K562 (cell line): ENCODE measurements around the gene ADCY1. TPM values are rescaled to one million over a fixed set of nuclear protein-coding genes. Genes with fewer than 3 reads are reported as not detected.

Experiments used
- ATAC-seq: fragments of 200-7000 bp; cut with Tn5 transposase; 3 replicates; pipeline ENCODE4 v1.9.1; 2020; ENCODE audit warnings: moderate library complexity
- BruUV-seq: library from RNA; stranded (reverse); fragments of 400-500 nt; replicated peaks from 2 replicates; lab custom pipeline; 2021; lab: Mats Ljungman, UMichigan
- CTCF ChIA-PET: fragments of 300-600 bp; formaldehyde crosslinking; extraction: SDS; loops from one replicate; lab custom pipeline; 2021; ENCODE audit warnings: low intra/inter-chr PET ratio; lab: Yijun Ruan, JAX
- POLR2A ChIA-PET: fragments of 300-600, 350-650 bp; sonication (Branson Sonifier 250); formaldehyde crosslinking; extraction: SDS; loops from one replicate; lab custom pipeline; 2021; ENCODE audit warnings: antibody characterized with exemption, inconsistent platforms; lab: Yijun Ruan, JAX
- DNase-seq, 4 experiments: peaks; one replicate each; pipeline versions ENCODE4 v3.0.0 to v3.0.0-alpha.2; 2011 to 2018; ENCODE audit warnings: low spot score in 3 of 4, mixed read lengths in 3 of 4; ENCODE audit errors: extremely low read depth in 1 of 4
- FAIRE-seq: peaks from 2 replicates; lab custom pipeline; 2011; peaks lifted over from hg19 to GRCh38; lab: Jason Lieb, UNC
- H2AFZ ChIP-seq: 2 replicates; pipeline ENCODE4 v1.6.0; 2011; ENCODE audit warnings: low read depth, low read length, control low read depth, inconsistent platforms
- H3K27ac ChIP-seq: fragments of 200-600 bp; 3 replicates; pipeline ENCODE4 v1.8.0; 2011; ENCODE audit warnings: low read depth, mild to moderate bottlenecking, control low read depth, inconsistent platforms, low read length, moderate library complexity, mixed read lengths; ENCODE audit errors: extremely low read depth
- H3K27me3 ChIP-seq, 2 experiments: fragments of 300-600 bp in 1 of 2; 2 replicates in 1 of 2; 3 replicates in 1 of 2; pipeline versions ENCODE4 v1.6.0 to v1.8.0; 2011; ENCODE audit warnings: inconsistent platforms in 2 of 2, low read length in 2 of 2, mild to moderate bottlenecking in 1 of 2, mixed read lengths in 1 of 2, moderate library complexity in 1 of 2; ENCODE audit not compliant: control insufficient read depth in 2 of 2, insufficient read depth in 2 of 2
- H3K36me3 ChIP-seq: fragments of 300-600 bp; 3 replicates; pipeline ENCODE4 v1.8.0; 2011; ENCODE audit warnings: mild to moderate bottlenecking, low read length, inconsistent platforms; ENCODE audit not compliant: control insufficient read depth, insufficient read depth
- H3K4me1 ChIP-seq, 2 experiments: fragments of 200-600 bp in 1 of 2; replicated peaks in 1 of 2; 2 replicates in 1 of 2; 3 replicates in 1 of 2; pipeline versions ENCODE4 v1.5.1 to v1.8.0; 2011; ENCODE audit warnings: inconsistent platforms in 2 of 2, low read length in 2 of 2, mild to moderate bottlenecking in 1 of 2, mixed read lengths in 1 of 2, moderate library complexity in 1 of 2; ENCODE audit not compliant: control insufficient read depth in 2 of 2, insufficient read depth in 2 of 2
- H3K4me2 ChIP-seq: 2 replicates; pipeline ENCODE4 v1.6.1; 2011; ENCODE audit warnings: low read length, control low read depth, inconsistent platforms, mixed read lengths; ENCODE audit not compliant: insufficient read depth
- H3K4me3 ChIP-seq: fragments of 200-600 bp; sonication (generic), shearing (Covaris generic); 2 replicates; pipeline ENCODE4 v1.5.1; 2016; ENCODE audit warnings: control low read depth, inconsistent platforms
- H3K79me2 ChIP-seq: fragments of 200-600 bp; 3 replicates; pipeline ENCODE4 v1.8.0; 2011; ENCODE audit warnings: low read length, inconsistent platforms; ENCODE audit not compliant: control insufficient read depth, insufficient read depth
- H3K9ac ChIP-seq, 2 experiments: 2 replicates each; pipeline versions ENCODE4 v1.6.0 to v1.6.1; 2011; ENCODE audit warnings: low read depth in 2 of 2, low read length in 2 of 2, control low read depth in 1 of 2, inconsistent platforms in 1 of 2, mild to moderate bottlenecking in 1 of 2, mixed read lengths in 1 of 2; ENCODE audit not compliant: insufficient read depth in 1 of 2
- H3K9me1 ChIP-seq: one replicate; pipeline ENCODE4 v1.6.0; 2011; ENCODE audit warnings: inconsistent platforms, mild to moderate bottlenecking, low read length, moderate library complexity; ENCODE audit not compliant: control insufficient read depth, insufficient read depth
- H3K9me3 ChIP-seq: replicated peaks from 2 replicates; pipeline ENCODE4 v1.5.1; 2011; ENCODE audit warnings: low read depth, low read length, inconsistent platforms; ENCODE audit not compliant: control insufficient read depth, insufficient read depth
- H4K20me1 ChIP-seq: replicated peaks from 2 replicates; pipeline ENCODE4 v1.6.1; 2011; ENCODE audit warnings: low read length, inconsistent platforms, mixed read lengths; ENCODE audit not compliant: control insufficient read depth, insufficient read depth
- SIN3B ChIP-seq: fragments of 450-650 bp; IDR thresholded peaks from 2 replicates; pipeline ENCODE4 v1.6.1; 2017; ENCODE audit warnings: low read depth, mild to moderate bottlenecking, moderate library complexity
- USF2 ChIP-seq: sonication (generic); formaldehyde crosslinking; IDR thresholded peaks from 2 replicates; pipeline ENCODE4 v1.5.0; 2020; ENCODE audit warnings: missing genetic modification reagents
- ZNF407 ChIP-seq: fragments of 450-650 bp; IDR thresholded peaks from 2 replicates; pipeline ENCODE4 v1.6.1; 2016; ENCODE audit warnings: low read depth
- ZNF695 ChIP-seq: fragments of 450-650 bp; formaldehyde crosslinking; IDR thresholded peaks from 2 replicates; pipeline ENCODE4 v1.4.0; 2020; ENCODE audit warnings: mild to moderate bottlenecking, moderate library complexity
- WGBS: fragments of 100-300 bp; shearing (Covaris generic); methylation state at CpG from one replicate; pipeline ENCODE4 v1.1.6; 2016; ENCODE audit warnings: low coverage, mixed read lengths; ENCODE audit not compliant: insufficient coverage; ENCODE audit errors: missing lambda C conversion rate; 5-methylcytosine and 5-hydroxymethylcytosine counted together
- in situ Hi-C: fragments of 300-500 bp; cut with MboI; formaldehyde crosslinking; loops from 4 replicates; pipeline ENCODE4 v1.15.0; 2018; ENCODE audit warnings: inconsistent platforms, mixed read lengths
- intact Hi-C: fragments of 100-400 bp; cut with micrococcal nuclease; formaldehyde crosslinking; loops from 2 replicates; pipeline ENCODE4 v1.14.2; 2022
- polyA plus RNA-seq, 8 experiments: library from polyadenylated mRNA; depleted of rRNA in 4 of 8; stranded (reverse) in 5 of 8; unstranded in 3 of 8; fragments of >200 nt; fragmentation: Nextera tagmentation in 2 of 8; fragmentation: Illumina TruSeq in 1 of 8; extraction: Ambion mirVana in 2 of 8; extraction: Trizol in 1 of 8; gene quantifications; 2 replicates each; pipeline versions ENCODE4 v1.2.1 to v1.2.3, GENCODE V29; 2011 to 2014; ENCODE audit warnings: inconsistent platforms in 1 of 8, missing spikeins in 1 of 8
- total RNA-seq, 7 experiments: library from RNA; depleted of rRNA in 6 of 7; stranded (reverse); fragments of >200 nt in 6 of 7; fragmentation: Illumina TruSeq in 2 of 7; extraction: Trizol in 2 of 7; gene quantifications; 2 replicates each; pipeline versions ENCODE4 v1.2.1 to v1.2.3, GENCODE V29; 2011 to 2021; ENCODE audit warnings: low replicate concordance in 1 of 7
- TF ChIP-seq, protein P1 (sequence below), 2 experiments: IDR thresholded peaks; 2 replicates each; pipeline ENCODE4 v1.6.1; 2011; ENCODE audit warnings: borderline replicate concordance in 1 of 2, control low read depth in 1 of 2, low read depth in 1 of 2, low read length in 1 of 2, mild to moderate bottlenecking in 1 of 2, mixed read lengths in 1 of 2, moderate library complexity in 1 of 2; ENCODE audit not compliant: insufficient read depth in 1 of 2, insufficient read length in 1 of 2, poor library complexity in 1 of 2, severe bottlenecking in 1 of 2; ENCODE audit errors: extremely low read depth in 1 of 2

Gene ADCY1
- total and polyA plus RNA-seq, 9 of the 15 experiments (the other 6 are each of a cell fraction or from before 2014, with no cell fraction given): under 0.01 to 0.18 (median 0.10) TPM; not detected in 4

DNA sequence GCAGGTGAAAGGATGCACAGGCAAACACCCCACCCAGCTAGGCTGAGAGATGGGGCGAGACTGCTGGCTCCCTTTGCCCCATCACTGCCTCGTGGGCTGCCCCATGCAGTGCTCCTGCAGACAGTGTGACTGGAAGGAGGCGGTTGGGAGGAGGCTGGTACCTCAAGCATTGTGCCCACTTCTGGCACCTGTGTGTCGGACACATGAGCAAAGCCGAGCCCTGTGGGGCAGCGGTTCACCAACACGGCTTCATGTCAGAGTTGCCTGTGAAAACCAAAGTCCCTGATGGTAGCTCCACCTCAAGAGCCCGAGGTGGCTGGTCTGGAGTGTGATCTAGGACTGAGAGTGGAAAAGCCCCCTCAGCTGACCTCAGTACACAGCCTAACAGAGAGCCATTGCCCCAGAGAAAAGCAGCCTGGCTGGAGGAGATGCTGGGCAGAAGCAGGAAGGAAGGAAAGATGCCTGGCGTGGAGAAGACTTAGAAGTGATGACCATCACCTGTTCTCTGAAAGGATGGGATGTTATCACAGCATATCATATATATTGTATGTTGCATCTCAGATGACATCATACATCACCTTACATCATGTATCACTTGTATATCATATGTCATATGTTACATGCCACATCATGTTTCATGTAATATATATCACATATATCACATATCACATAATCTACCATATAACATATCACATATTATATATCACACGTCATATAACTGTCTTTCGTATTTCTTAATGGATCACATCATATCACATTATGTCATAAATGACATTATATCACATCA, 75.6 kb downstream of the ADCY1 start (continued):
- TF ChIP-seq, protein P1, sequence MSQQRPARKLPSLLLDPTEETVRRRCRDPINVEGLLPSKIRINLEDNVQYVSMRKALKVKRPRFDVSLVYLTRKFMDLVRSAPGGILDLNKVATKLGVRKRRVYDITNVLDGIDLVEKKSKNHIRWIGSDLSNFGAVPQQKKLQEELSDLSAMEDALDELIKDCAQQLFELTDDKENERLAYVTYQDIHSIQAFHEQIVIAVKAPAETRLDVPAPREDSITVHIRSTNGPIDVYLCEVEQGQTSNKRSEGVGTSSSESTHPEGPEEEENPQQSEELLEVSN (IDR thresholded peaks at IDR 0.05; ENCODE audit: borderline replicate concordance in 1 of 2, extremely low read depth in 1 of 2, insufficient read depth in 1 of 2, insufficient read length in 1 of 2, low read depth in 1 of 2, low read length in 1 of 2, poor library complexity in 1 of 2, severe bottlenecking in 1 of 2): no peak
- no peak for TF ChIP-seq ZNF695

DNA sequence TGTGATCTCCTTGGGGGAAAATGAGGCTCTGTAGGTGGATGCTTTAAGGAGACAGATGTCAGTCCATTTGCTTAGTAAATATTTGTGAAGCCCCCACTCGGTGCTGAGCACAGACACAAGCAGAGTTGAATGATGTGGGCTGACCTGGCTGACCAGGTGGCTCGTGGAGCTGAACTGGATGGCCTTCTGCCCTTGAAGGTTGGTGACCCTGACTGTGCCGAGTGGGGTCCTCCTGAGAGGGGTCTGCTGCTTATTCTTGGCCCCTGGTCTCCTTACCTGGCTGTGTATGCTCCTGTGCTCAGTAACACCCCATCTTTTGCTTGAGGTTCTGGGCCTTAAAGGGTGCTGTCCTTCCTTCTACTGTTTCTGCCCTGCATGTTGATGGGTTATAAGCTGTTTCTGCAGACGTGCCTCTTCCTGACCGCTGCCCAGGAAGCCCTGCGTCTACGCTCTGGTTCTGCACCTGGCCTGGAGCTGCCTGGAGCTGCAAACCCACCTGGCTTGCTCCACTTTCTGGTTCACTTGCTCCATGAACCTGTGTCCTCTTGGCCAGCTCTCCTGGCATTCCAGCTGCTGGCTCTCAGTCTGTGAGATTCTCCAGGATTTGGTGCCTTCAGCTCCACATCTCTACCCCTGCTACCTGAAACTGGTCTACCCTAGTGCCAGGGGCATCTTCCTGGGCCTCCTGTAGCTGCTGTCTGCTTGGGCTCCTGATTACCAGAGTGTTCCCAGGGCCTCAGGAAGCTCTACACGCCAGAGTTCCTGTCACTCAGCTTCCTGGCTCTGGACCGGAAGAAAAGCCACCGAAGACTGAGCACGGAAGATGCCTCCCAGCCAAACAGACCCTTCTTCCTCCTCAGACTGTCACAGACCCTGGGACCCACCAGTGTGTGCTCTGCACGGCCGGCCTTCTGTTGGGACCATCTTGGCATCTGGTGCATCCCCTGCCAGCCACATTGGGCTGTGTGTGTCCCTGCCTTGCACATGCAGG, 76.5 kb downstream of the ADCY1 start:
- TF ChIP-seq SIN3B (no peak), USF2 (CRISPR knock-in tag) (no peak), ZNF407 (no peak)
- no peak overlapping the region for H3K9ac ChIP-seq
- peaks cover 0 to 21% of the 10 kb centered on the region in 2 experiments; a peak in 2 of 5 replicates for H3K27me3 ChIP-seq
- FAIRE-seq (no peak), DNase-seq (no peak), ATAC-seq (no peak)
- H3K9me3 ChIP-seq: no peaks in the 10 kb centered on the region
- no peak overlapping the region for H3K27ac ChIP-seq
- H4K20me1 ChIP-seq: no peaks in the 10 kb centered on the region; the same call in 1 of the 2 replicates
- H3K4me2 ChIP-seq: no peak overlapping the region
- no TSS peak for BruUV-seq
- CTCF ChIA-PET: no interaction called here
- POLR2A ChIA-PET: interaction anchor here (0.6 to 0.8 kb wide), 4 partner anchors 27 to 541 kb away, joined by 3 to 5 read pairs (median 4); no protein-coding TSS in a partner anchor
- in situ Hi-C loops: no loop called here
- H3K36me3 ChIP-seq: no peaks in the 10 kb centered on the region
- no peaks in the 10 kb centered on the region for H3K9me1 ChIP-seq
- under 1% methylated on average over 13 of the region's 13 CpGs for WGBS
- H3K79me2 ChIP-seq: no peaks in the 10 kb centered on the region
- no peak overlapping the region for H2AFZ ChIP-seq
- no peak overlapping the region for H3K4me3 ChIP-seq
- H3K4me1 ChIP-seq: no peaks in the 10 kb centered on the region
- intact Hi-C loops: no loop called here
